H1 (cell line): ENCODE results near the gene RFPL2.

Experiments used
- CEBPB ChIP-seq: IDR thresholded peaks from 2 replicates; pipeline ENCODE4 v1.6.1; 2012; ENCODE audit warnings: low read depth, low read length
- CTCF ChIP-seq, 3 experiments: IDR thresholded peaks; 1 replicate in 2 of 3; 2 replicates in 1 of 3; pipeline versions ENCODE4 v1.5.1 to v1.6.1; 2011; ENCODE audit warnings: low read length in 3 of 3, mild to moderate bottlenecking in 3 of 3, inconsistent platforms in 2 of 3, low read depth in 1 of 3, moderate library complexity in 1 of 3; ENCODE audit not compliant: insufficient read depth in 1 of 3; ENCODE audit errors: control extremely low read depth in 1 of 3
- EZH2 ChIP-seq: fragments of 200-600 bp; sonication (generic); IDR thresholded peaks from 2 replicates; pipeline ENCODE4 v1.7.1; 2012; ENCODE audit warnings: low read depth, mild to moderate bottlenecking, moderate library complexity, low read length, inconsistent platforms; ENCODE audit not compliant: severe bottlenecking
- JUN ChIP-seq: IDR thresholded peaks from 2 replicates; pipeline ENCODE4 v1.6.1; 2011; ENCODE audit warnings: low read depth, mild to moderate bottlenecking, improper control_type of control experiment, low read length
- POLR2AphosphoS5 ChIP-seq: IDR thresholded peaks from 2 replicates; pipeline ENCODE4 v1.6.1; 2011; ENCODE audit warnings: low read depth, low read length
- POU5F1 ChIP-seq: IDR thresholded peaks from 2 replicates; pipeline ENCODE4 v1.6.1; 2011; ENCODE audit warnings: low read depth, mild to moderate bottlenecking, low read length, moderate library complexity

GRCh38 chr22:32208681-32209080, 3.8 kb upstream of the RFPL2 start:
- no peak for TF ChIP-seq POLR2AphosphoS5
- TF ChIP-seq CTCF (IDR thresholded peaks at IDR 0.05; ENCODE audit: control extremely low read depth in 1 of 3, insufficient read depth in 1 of 3, low read depth in 1 of 3, low read length in 3 of 3), result no peak
- no peak for TF ChIP-seq EZH2
- no peak for TF ChIP-seq JUN
- TF ChIP-seq POU5F1, result no peak
- TF ChIP-seq CEBPB, result no peak
